GM19452 (cell line): Measurements from ENCODE around the gene SNX30.

Source experiments
- ATAC-seq: cut with Tn5 transposase; IDR thresholded peaks from one replicate; pipeline ENCODE4 v1.9.1; 2021; ENCODE audit not compliant: unreplicated experiment

Gene SNX30

GRCh38 chr9:112917047-112917986 lies 166.8 kb downstream of the SNX30 start:
- no peak for ATAC-seq

- ATAC-seq = no peak
These were observed 167.4 kb downstream of the SNX30 start for GRCh38 chr9:112917987-112918362.

GRCh38 chr9:112921549-112921948 lies 171.0 kb downstream of the SNX30 start:
- ATAC-seq = no peak
